ENCODE data around the gene CCDC187.

Gene CCDC187

DNA sequence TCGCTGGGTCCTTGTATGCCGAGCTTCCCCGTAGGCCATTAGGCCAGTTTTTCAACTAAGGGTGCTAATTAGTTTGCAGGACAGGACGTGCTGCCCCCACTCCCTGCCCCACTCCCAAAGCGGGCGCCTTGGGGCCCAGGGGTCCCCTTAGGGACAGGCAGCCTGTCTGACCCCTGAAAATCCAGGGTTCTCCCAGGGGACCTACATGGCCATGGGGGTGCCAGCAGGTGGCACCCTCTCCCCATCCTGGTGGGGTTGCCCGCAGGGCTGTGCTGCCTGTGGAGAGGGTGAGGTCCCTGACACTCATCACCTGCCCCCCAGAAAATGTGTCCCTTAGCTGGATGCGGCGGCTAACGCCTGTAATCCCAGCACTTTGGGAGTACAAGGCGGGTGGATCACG is 8.5 kb upstream of the CCDC187 start:
- peak in 1 of 2 donors; percentile 13 for DNase-seq (ENCODE audit: low read depth in 1 of 2, low spot score in 1 of 2)

GRCh38 chr9:136312009-136312375 is 8.1 kb upstream of the CCDC187 start:
- DNase-seq (ENCODE audit: low read depth in 1 of 2, low spot score in 1 of 2) = no peak

GRCh38 chr9:136311051-136312008 is 7.4 kb upstream of the CCDC187 start:
- DNase-seq (ENCODE audit: low read depth in 1 of 2, low spot score in 1 of 2) = no peak

- DNase-seq (ENCODE audit: low read depth in 1 of 2, low spot score in 1 of 2) = no peak
Observed at GRCh38 chr9:136310273-136311030, 6.6 kb upstream of the CCDC187 start.

GRCh38 chr9:136309806-136310220 is 5.9 kb upstream of the CCDC187 start:
- DNase-seq (ENCODE audit: low read depth in 1 of 2, low spot score in 1 of 2) = no peak

DNA sequence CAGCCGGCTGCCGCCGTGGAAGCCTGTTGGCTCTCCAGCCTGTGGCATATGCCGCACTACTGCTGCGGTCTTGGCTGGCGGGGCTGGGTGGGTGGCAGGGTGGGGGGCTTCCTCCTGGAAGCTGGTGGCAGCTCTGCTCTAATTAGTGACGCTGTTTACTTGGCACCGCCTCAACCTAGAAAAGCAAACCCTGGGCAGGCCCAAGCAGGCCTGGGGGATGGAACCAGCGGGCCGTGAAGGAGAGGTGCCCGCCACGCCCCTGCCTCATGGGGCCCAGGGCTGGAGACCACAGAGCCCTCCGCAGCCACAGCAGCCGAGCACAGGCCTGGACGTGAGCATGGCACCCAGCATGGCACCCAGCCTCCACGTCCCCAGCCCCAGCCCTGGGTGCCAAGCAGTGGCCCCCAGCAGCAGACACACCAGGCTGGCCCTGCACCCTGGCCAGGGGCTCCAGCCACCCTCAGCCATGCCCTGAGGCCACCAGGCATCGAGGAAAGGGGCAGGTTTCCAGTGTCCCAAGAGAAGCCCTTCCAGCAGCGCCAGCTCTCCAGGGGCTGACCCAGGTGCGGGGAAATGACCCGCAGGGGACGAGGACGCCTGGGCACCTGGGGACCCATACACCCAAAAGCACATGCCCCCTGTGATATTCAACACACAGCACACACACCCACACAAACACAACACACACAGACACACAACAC is 5.4 kb upstream of the CCDC187 start:
- no peak for DNase-seq (ENCODE audit: low read depth in 1 of 2, low spot score in 1 of 2)

DNA sequence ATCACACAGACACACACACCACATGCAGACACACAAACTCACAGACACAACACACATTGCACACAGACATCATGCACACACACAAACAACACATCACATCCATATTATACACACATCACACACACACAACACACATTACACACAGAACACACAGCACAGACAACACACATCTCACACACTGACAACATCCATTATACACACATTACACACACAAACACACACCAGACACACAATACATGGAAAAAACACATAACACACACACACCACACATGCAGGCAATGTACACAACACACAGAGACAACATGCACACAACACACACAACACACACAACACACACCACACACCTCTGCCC is 4.8 kb upstream of the CCDC187 start:
- no peak for DNase-seq (ENCODE audit: low read depth in 1 of 2, low spot score in 1 of 2)

DNA sequence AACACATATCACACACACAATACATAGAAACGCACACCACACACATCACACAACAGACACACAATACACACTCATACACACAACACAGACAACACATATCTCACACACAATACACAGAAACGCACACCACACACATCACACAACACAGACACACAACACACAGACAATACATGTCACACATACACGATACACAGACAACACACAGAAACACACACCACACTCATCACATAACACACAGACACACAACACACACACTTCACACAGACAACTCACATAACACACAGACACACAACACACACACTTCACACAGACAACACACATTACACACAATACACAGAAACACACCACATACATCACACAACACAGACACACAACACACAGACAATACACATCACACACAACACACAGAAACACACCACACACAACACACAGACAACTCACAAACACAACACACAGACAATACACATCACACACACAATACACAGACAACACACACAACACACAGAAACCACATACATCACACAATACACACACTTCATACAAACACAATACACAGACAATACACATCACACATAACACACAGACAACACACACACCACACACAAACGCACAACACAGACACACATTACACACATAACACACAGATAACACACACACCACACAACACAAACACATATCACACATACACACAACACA is 4.3 kb upstream of the CCDC187 start:
- no peak for DNase-seq (ENCODE audit: low read depth in 1 of 2, low spot score in 1 of 2)

GRCh38 chr9:136307215-136307750 is 3.4 kb upstream of the CCDC187 start:
- no peak for DNase-seq (ENCODE audit: low read depth in 1 of 2, low spot score in 1 of 2)

DNA sequence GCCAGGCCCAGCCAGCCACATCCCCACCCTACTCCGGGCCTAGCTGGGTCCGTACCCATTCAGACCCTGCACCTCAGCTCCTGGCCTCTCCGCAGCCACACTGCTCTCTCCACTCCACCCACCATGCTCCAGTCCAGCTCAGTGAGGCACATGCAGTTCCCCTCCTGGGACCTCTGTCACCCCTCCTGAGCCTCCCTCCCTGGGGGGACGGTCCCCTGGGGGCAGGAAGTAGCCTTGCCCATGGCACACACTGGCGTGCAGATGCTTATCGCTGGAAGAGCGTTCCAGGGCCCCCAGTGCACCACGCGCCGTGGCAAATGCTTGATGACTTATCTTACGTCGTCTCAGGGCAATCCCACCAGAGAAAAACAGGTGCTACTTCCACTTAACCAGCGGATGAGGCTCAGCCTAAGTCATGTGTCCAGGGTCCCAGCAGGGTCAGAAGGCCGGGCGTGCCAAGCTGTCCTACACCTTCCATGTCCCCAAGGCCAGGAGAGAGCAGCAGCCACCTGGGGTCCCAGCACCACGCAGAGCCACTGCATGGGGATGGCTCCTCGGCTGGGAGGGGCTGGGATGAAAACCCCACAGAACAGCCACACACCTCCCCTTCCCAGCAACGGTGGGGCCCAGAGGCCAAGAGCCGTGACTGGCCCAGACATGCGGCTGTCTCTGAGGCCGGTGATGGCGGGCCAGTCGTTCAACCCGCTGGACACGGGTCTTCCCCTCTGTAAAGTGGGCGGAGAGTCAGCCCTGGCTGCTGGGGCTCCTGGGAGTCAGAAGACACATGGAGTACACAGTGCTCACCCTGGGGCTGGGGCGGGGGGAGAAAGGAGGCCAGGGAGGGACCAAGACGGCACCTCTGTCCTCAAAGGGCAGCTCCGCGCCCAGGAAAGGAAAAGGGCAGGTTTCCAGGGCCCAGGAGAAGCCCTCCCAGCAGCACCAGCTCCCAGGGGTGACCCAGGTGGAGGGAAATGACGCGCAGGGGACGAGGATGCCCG is 2.6 kb upstream of the CCDC187 start:
- no peak for DNase-seq (ENCODE audit: low read depth in 1 of 2, low spot score in 1 of 2)

GRCh38 chr9:136305804-136306203 is 1.9 kb upstream of the CCDC187 start:
- no peak for DNase-seq (ENCODE audit: low read depth in 1 of 2, low spot score in 1 of 2)

DNA sequence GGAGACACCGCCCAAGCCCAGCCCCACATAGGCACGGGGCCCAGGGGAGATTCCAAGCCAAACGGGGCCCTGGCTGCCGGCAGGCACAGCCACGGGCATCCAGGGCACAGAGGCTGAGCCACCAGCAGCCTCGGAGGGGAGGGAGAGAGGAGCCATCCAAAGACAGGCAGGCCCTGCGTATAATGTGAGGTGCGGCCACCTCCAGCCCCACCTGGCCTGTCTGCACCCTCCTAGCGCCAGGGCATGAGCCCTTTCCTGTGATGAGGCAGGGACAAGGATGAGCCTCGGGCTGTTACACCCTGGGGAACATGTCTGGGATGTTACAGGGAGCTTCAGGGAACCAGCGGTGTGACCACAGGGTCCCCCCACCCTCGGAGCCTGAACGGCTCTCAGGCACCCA is 1.1 kb upstream of the CCDC187 start:
- no peak for DNase-seq (ENCODE audit: low read depth in 1 of 2, low spot score in 1 of 2)

GRCh38 chr9:136304456-136304855 is 562 bp upstream of the CCDC187 start:
- DNase-seq (ENCODE audit: low read depth in 1 of 2, low spot score in 1 of 2) = no peak

DNA sequence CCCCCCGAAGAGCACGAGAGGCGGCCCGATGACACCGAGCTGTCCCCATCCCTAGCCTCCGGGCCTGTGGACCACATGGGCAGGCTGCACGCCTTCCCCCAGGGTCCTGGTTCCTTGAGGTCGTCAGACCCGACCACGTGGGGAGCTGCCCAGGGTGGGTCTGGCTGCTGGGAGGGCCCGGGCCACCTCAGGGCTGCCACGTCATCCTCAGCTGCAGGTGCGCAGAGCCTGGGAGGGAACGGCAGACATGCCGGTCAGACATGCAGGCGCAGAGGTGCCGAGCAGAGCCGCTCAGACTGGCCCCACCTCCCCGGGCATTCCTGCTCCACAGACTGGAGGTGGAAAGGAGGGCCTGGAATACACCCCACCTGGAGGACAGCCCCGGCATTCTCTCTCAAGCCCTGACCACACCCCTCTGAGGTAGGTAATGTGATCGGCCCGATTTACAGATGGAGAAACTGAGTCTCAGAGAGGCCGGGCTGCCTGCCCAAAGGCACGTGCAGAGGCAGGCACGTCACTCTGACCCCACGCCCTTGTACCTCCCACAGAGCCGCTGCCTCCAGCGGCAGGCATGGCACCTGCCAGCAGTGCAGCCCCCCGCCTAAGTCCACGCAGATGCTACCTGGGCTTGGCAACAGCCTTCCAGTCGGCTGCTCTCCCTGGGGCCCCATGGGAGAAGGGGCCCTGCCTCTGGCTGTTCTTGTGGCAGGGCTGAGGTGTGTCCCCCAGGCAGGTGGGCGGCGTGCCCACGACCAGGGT is 649 bp downstream of the CCDC187 start:
- no peak for DNase-seq (ENCODE audit: low read depth in 1 of 2, low spot score in 1 of 2)

DNA sequence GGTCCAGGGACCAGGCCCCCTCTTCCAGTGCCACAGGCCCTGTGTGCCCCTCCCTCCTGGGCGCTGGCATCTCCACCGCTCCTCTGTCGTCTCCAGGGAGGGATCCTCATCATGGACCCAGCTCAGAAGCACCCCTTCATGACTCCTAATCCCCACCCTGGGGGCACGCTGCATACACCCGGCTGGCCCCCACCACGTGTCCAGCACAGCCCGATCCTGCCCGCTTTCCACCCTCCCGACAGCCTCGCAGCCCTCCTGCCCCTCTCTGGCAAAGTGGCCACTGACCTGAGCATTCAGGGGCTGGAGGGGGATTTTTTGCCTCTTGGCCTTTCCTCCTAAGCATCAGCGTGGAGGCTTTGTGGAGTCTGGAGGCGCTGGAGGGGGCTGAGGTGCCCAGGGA is 1.4 kb downstream of the CCDC187 start:
- no peak for DNase-seq (ENCODE audit: low read depth in 1 of 2, low spot score in 1 of 2)

GRCh38 chr9:136300866-136301265 is 3.0 kb downstream of the CCDC187 start:
- DNase-seq (ENCODE audit: low read depth in 1 of 2, low spot score in 1 of 2) = no peak

- DNase-seq (ENCODE audit: low read depth in 1 of 2, low spot score in 1 of 2) = no peak
Observed at GRCh38 chr9:136300016-136300545, 3.8 kb downstream of the CCDC187 start.

GRCh38 chr9:136299541-136299940 is 4.4 kb downstream of the CCDC187 start:
- DNase-seq (ENCODE audit: low read depth in 1 of 2, low spot score in 1 of 2) = no peak

DNA sequence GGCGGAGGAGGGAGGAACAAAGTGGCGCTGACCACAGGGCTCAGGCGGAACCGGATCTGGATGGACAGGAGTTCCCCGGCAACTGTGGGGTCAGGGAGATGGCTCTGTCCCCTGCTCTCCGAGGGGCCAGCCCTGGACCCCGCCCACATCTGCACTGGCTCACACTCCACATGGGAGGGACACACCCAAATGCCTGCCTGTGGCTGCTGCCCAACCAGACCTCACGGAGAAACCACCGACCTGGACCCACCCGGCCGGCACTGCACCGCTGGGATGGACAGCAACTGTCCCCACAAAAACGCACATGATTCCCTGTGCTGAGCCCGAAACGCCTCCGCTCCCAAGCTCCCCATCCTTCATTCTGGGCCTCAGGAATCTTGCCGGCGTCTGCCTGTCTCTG is 4.8 kb downstream of the CCDC187 start:
- no peak for DNase-seq (ENCODE audit: low read depth in 1 of 2, low spot score in 1 of 2)
